DND-41 (cell line): Measurements from ENCODE around the gene CNIH2.

Experiments
- ATAC-seq: fragments of 200-7000 bp; cut with Tn5 transposase; 3 replicates; pipeline ENCODE4 v1.9.1; 2021; ENCODE audit warnings: low read depth; ENCODE audit not compliant: insufficient read depth
- DNase-seq: peaks from one replicate; pipeline ENCODE4 v3.0.0-alpha.2; 2020
- H2AFZ ChIP-seq: 2 replicates; pipeline ENCODE4 v1.6.0; 2012; ENCODE audit warnings: low read depth, low read length
- H3K27ac ChIP-seq: 2 replicates; pipeline ENCODE4 v1.5.1; 2012; ENCODE audit warnings: low read length, inconsistent platforms
- H3K27me3 ChIP-seq: fragments of 200-600 bp; sonication (generic); 2 replicates; pipeline ENCODE4 v1.6.0; 2012; ENCODE audit warnings: low read length, mild to moderate bottlenecking, inconsistent platforms; ENCODE audit not compliant: insufficient read depth, poor library complexity
- H3K36me3 ChIP-seq: 2 replicates; pipeline ENCODE4 v1.5.1; 2012; ENCODE audit warnings: low read length, inconsistent platforms; ENCODE audit not compliant: insufficient read depth
- H3K4me1 ChIP-seq: 2 replicates; pipeline ENCODE4 v1.5.1; 2012; ENCODE audit warnings: mild to moderate bottlenecking, low read length; ENCODE audit not compliant: insufficient read depth
- H3K4me2 ChIP-seq: 2 replicates; pipeline ENCODE4 v1.6.0; 2012; ENCODE audit warnings: mild to moderate bottlenecking, moderate library complexity, low read length, inconsistent platforms; ENCODE audit not compliant: insufficient read depth
- H3K4me3 ChIP-seq, 2 experiments: fragments of 200-600 bp in 1 of 2; shearing (Covaris generic) in 1 of 2; 2 replicates each; pipeline ENCODE4 v1.5.1; 2012 to 2016; ENCODE audit warnings: inconsistent platforms in 2 of 2, low read length in 2 of 2, mild to moderate bottlenecking in 2 of 2, low read depth in 1 of 2, moderate library complexity in 1 of 2
- H3K79me2 ChIP-seq: 2 replicates; pipeline ENCODE4 v1.6.0; 2012; ENCODE audit warnings: low read length, inconsistent platforms; ENCODE audit not compliant: insufficient read depth
- H3K9ac ChIP-seq: 2 replicates; pipeline ENCODE4 v1.6.0; 2012; ENCODE audit warnings: low read depth, mild to moderate bottlenecking, inconsistent platforms, low read length, moderate library complexity
- H3K9me3 ChIP-seq: 2 replicates; pipeline ENCODE4 v1.5.1; 2012; ENCODE audit warnings: low read length, moderate library complexity, mild to moderate bottlenecking, inconsistent platforms; ENCODE audit not compliant: insufficient read depth, severe bottlenecking
- H4K20me1 ChIP-seq: 2 replicates; pipeline ENCODE4 v1.6.0; 2012; ENCODE audit warnings: low read length; ENCODE audit not compliant: insufficient read depth
- EZH2 ChIP-seq: IDR thresholded peaks from 3 replicates; pipeline ENCODE4 v1.6.1; 2012; ENCODE audit warnings: borderline replicate concordance, low read depth, mild to moderate bottlenecking, moderate library complexity, low read length, inconsistent platforms; ENCODE audit not compliant: severe bottlenecking
- TF ChIP-seq, protein P1 (sequence below): IDR thresholded peaks from 2 replicates; pipeline ENCODE4 v1.5.1; 2012; ENCODE audit warnings: borderline replicate concordance, low read length, moderate library complexity, mild to moderate bottlenecking; ENCODE audit not compliant: poor library complexity, severe bottlenecking; ENCODE audit errors: extremely low read depth

The CNIH2 gene

DNA sequence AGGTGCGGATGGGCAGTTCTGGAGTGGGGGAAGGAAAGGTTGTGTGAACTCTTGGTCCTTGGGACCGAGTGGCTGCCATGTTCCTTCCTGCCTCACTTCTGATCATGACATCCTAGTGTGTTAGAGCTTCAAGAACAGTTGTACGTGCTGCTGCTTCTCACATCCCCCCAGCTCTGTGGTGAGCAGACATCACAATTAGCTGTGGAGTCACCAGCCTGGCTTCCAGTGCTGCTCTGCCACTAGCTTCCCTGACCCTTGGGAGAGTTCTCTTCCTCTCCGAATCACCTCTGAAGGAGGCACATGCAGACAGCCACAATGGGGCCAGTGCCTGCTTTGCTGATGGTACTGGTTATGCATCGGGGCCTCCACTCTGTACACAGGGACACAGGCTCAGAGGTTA lies 15.8 kb upstream of the CNIH2 start:
- Histone ChIP-seq H3K79me2 (peaks cover 24% of the 10 kb centered on the region), H3K4me2 (no peak overlapping the region), H2AFZ (no peak overlapping the region), H4K20me1 (peaks cover 38% of the 10 kb centered on the region), H3K9ac (no peak overlapping the region), H3K27ac (no peak overlapping the region), H3K4me1 (peaks cover 22% of the 10 kb centered on the region), H3K9me3 (no peaks in the 10 kb centered on the region), H3K4me3 (no peak overlapping the region), H3K27me3 (no peaks in the 10 kb centered on the region), H3K36me3 (peaks cover 80% of the 10 kb centered on the region)
- ATAC-seq (no peak), DNase-seq (no peak)
- TF ChIP-seq, protein P1, sequence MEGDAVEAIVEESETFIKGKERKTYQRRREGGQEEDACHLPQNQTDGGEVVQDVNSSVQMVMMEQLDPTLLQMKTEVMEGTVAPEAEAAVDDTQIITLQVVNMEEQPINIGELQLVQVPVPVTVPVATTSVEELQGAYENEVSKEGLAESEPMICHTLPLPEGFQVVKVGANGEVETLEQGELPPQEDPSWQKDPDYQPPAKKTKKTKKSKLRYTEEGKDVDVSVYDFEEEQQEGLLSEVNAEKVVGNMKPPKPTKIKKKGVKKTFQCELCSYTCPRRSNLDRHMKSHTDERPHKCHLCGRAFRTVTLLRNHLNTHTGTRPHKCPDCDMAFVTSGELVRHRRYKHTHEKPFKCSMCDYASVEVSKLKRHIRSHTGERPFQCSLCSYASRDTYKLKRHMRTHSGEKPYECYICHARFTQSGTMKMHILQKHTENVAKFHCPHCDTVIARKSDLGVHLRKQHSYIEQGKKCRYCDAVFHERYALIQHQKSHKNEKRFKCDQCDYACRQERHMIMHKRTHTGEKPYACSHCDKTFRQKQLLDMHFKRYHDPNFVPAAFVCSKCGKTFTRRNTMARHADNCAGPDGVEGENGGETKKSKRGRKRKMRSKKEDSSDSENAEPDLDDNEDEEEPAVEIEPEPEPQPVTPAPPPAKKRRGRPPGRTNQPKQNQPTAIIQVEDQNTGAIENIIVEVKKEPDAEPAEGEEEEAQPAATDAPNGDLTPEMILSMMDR: no peak
- no peak for TF ChIP-seq EZH2

DNA sequence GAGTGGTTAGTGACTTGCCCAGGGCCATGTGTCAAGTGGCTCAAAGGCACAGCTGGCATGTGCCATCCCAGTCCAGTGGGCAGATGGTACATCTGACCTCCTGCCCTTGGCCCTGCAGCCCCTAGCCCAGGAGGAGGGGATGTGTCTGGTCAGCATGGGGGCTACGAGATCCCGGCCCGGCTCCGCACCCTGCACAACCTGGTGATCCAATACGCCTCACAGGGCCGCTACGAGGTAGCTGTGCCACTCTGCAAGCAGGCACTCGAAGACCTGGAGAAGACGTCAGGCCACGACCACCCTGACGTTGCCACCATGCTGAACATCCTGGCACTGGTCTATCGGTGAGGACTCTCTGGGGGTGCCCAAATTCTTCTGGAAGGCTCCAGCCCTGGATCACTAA lies 15.3 kb upstream of the CNIH2 start:
- H3K9me3 ChIP-seq: no peaks in the 10 kb centered on the region
- no peak overlapping the region for H3K4me3 ChIP-seq
- peaks cover 24% of the 10 kb centered on the region for H3K79me2 ChIP-seq
- peaks cover 24% of the 10 kb centered on the region for H3K4me1 ChIP-seq
- ATAC-seq (no peak), DNase-seq (no peak)
- H2AFZ ChIP-seq: no peak overlapping the region
- peaks cover 80% of the 10 kb centered on the region for H3K36me3 ChIP-seq
- H3K27me3 ChIP-seq: no peaks in the 10 kb centered on the region
- H3K4me2 ChIP-seq: no peak overlapping the region
- TF ChIP-seq EZH2: no peak
- TF ChIP-seq, protein P1: no peak
- H4K20me1 ChIP-seq: peaks cover 38% of the 10 kb centered on the region
- H3K27ac ChIP-seq: no peak overlapping the region
- H3K9ac ChIP-seq: no peak overlapping the region

DNA sequence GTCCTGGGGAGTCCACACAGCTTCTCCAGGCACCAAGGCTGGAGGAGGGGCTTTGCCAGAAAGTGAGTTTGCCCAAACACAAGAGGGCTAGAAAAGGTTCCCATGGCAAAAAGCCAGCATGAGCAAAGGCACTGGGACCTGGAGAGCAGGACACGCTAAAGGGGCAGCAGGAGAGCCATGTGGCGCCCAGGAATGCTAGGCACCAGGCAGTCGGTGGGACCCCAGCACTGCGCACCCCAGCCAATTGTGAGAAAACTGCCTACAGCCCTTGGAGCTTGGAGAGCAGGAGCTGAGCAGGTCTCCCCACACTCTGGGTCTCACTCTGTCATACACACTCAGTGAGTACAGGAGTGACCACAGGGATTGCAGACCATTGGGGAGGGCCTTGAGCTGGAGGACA lies 14.7 kb upstream of the CNIH2 start:
- ATAC-seq (no peak), DNase-seq (no peak)
- TF ChIP-seq, protein P1: no peak
- no peak for TF ChIP-seq EZH2
- peaks cover 34% of the 10 kb centered on the region for H4K20me1 ChIP-seq
- no peak overlapping the region for H3K9ac ChIP-seq
- no peak overlapping the region for H2AFZ ChIP-seq
- H3K4me3 ChIP-seq: no peak overlapping the region
- peaks cover 29% of the 10 kb centered on the region for H3K4me1 ChIP-seq
- no peak overlapping the region for H3K27ac ChIP-seq
- H3K27me3 ChIP-seq: no peaks in the 10 kb centered on the region
- peaks cover 80% of the 10 kb centered on the region for H3K36me3 ChIP-seq
- H3K4me2 ChIP-seq: no peak overlapping the region
- no peaks in the 10 kb centered on the region for H3K9me3 ChIP-seq
- peaks cover 21% of the 10 kb centered on the region for H3K79me2 ChIP-seq

DNA sequence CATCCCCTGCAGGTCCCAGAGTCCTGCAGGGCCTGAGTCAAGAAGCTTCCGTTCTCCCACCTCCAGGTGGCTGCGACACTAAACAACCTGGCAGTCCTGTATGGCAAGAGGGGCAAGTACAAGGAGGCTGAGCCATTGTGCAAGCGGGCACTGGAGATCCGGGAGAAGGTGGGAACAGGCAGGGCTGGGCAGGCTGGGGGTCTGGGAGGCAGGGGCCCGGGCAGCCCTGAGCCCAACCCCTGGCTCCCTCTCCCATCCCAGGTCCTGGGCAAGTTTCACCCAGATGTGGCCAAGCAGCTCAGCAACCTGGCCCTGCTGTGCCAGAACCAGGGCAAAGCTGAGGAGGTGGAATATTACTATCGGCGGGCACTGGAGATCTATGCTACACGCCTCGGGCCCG lies 14.2 kb upstream of the CNIH2 start:
- Histone ChIP-seq H3K27ac (no peak overlapping the region), H2AFZ (no peak overlapping the region), H3K27me3 (no peaks in the 10 kb centered on the region), H3K36me3 (peaks cover 75% of the 10 kb centered on the region), H3K9me3 (no peaks in the 10 kb centered on the region), H3K9ac (no peak overlapping the region), H3K4me3 (no peak overlapping the region), H4K20me1 (peaks cover 30% of the 10 kb centered on the region), H3K79me2 (peaks cover 17% of the 10 kb centered on the region), H3K4me1 (peaks cover 24% of the 10 kb centered on the region), H3K4me2 (no peak overlapping the region)
- ATAC-seq (no peak), DNase-seq (no peak)
- TF ChIP-seq, protein P1: no peak
- TF ChIP-seq EZH2: no peak
